ENCODE measurements around the gene TYW1B.
"Not testable (repeated sequence)": the region's sequence is repeated elsewhere in the genome, so short reads cannot be mapped to it uniquely, and the experiment has no call there.

TYW1B gene

DNA sequence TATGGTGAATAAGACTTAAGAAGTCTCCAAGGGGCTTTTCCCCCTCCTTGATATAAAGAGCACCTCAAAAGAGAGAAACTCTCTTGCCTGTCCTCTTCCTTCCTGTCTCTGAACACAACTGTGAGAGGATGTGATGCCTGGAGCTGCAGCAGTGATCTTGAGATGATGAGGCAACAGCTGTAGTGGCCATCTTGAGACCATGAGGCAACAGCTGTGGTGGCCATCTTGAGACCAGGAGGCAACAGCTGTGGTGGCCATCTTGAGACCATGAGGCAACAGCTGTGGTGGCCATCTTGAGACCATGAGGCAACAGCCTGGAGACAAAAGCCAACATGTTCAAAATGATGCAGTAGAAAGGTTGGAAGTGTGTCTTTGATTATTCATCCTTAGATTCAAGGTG is 277.5 kb downstream of the TYW1B start:
- not testable (repeated sequence) for DNase-seq

DNA sequence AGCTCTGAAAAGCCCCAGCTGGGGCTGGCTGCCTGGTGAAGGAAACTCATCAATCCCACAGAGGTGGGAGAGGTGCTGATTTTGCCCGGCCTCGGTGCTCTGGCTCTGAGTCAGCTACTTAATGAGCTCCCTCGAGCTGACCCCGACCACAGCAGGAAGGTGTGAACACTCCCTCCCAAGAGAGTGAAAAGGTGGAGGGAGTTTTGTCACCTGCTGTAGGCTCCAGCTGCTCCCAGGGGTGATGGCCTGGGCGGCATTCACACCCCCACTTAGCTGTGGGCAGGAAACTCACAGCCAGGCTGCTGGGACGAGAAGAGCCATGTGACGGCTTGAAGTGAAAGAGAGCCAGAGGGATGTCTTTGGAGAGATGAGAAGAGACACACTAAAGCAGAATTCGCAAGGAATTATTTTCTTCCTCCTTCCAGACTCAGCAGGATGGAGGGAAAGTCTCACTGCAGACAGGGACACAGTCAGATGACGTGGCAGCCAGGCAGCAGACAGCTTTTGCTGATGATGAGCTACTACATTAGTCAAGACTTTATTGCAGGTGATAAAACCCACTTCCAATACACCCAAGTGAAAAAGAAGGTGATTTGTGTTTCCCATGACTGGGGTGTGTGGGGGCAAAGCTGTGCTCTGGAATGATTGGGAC is 281.3 kb downstream of the TYW1B start:
- DNase-seq, result not testable (repeated sequence)

DNA sequence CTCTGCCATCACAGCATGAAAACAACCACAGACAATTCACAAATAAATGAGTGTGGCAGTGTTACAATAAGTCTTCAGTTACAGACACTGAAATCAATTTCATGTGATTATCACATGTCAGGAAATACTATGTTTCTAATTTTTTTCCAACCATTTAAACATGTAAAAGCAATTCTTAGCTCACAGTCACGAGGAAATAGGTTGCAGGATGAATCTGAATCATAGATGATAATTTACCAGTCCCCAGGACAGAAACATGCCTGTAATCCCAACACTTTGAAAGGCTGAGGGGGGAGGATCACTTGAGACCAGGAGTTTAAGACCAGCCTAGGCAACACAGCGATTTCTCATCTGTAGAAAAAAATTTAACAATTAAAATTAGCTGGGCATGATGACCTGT is 283.5 kb downstream of the TYW1B start:
- not testable (repeated sequence) for DNase-seq

DNA sequence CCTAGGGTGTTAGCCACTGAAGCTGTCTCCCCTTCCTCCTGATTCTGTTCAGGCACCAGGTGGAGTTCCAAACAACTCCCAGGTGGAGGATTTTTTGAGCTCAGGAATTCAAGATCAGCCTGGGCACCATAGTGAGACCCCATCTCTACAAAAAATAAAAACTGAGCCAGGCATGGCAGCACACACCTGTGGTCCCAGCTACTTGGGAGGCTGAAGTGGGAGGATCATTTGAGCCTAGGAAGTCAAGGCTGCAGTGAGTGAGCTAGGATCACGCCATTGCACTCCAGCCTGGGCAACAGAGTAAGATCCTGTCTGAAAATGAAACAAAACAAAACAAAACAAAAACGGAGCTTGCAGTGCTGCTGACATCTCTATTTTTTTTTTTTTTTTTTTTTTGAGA is 287.1 kb downstream of the TYW1B start:
- DNase-seq, result no peak

DNA sequence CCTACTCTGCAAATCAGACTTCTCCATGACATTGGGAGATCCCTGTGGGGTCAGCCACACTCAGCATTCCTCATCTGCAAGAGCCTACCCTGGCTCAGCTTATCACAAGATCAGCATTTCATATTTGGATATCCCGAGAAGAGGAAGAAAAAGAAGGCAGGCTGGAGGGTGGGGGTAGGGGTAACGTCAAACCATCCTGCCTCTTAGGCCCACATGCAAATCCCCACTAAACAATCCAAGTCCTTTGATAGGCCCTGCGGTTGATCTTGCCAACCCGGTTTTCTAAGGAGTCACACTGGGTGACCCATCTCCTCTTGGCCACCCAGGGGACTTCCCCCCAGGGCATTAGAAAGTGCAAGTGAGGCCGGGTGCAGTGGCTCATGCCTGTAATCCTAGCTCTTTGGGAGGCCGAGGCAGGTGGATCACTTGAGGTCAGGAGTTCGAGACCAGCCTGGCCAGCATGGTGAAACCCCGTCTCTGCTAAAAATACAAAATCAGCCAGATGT is 287.8 kb downstream of the TYW1B start:
- DNase-seq, result no peak

DNA sequence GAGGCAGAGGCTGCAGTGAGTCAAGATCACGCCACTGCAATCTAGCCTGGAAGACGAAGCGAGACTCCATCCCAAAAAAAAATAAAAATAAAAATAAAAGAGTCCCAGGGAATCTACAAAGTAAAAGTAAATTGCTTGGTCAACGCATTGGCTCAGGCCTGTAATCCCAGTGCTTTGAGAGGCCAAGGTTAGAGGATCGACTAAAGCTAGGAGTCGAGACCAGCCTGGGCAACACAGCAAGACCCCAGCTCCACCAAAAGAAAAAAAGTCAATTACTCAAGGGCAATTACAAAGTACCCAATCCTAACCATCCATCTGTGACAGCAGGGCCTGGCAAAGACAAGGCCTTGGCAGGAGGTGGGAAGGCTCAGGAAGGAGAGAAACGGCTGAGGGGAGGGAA is 288.3 kb downstream of the TYW1B start:
- no peak for DNase-seq

DNA sequence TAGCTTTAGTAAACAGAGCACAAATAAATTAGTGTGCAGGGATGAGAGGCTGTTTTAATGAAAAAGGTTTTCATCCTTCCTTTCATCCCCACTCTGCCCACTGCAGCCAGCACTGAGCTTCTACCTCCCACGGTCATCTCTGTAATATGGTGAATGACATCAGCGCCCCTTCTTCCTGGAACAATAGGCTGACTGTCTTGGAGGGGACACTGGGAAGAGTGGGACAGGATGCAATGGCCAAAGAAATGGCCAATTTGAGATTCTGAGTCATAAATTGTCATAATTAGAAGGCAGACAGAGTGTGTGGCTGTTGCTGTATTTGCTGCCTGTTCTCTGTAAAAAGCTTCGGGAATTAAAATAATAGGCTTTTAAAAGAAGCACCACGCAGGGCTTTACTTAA is 289.1 kb downstream of the TYW1B start:
- no peak for DNase-seq

DNA sequence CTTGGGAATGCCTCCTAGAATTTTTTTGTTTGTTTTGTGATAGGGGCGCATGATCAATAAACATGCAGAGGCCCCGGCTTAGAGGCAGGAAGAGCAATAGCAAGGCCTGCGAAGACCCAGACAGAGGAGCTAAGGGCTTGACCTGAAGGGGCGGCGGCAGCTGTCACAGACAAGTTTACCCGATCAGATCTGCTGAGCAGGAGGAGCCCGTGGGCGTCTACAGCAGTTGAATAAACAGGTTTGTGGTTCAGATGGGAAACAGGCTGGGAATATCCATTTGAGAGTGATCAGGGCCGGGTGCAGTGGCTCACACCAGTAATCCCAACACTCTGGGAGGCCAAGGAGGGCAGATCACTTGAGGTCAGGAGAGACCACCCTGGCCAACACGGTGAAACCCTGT is 289.9 kb downstream of the TYW1B start:
- DNase-seq, result no peak

DNA sequence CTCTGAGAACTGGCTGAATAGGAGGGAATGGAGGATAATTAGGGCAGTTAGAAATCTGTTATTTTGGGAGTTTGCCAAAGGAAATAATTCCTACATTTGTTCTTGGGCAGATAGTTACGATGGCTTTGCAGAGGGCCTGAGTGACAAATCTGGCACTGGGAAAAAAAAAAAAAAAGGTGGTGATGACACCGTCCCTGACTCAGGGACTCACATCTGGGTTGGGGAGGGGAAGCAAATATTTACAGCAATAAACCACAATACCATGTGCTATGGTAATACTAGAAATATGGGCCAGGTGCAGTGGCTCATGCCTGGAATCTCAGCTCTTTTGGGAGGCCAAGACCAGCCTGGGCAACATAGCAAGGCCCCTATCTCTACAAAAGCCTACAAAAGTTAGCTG is 292.0 kb downstream of the TYW1B start:
- DNase-seq, result not testable (repeated sequence)

DNA sequence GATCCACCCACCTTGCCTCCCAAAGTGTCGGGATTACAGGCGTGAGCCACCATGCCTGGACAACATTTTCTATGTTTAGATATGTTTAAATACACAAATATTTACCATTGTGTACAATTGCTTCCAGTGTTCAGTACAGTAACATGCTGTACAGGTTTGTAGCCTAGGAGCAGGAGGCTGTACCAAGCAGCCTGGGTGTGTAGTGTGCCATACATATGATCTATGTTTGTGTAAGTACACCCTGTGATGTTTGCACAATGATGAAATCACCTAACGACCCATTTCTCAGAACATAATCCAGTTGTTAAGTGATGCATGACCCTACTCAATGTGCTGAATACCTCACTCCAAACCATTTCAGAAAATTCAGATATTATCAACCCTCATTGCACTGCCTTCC is 297.0 kb downstream of the TYW1B start:
- not testable (repeated sequence) for DNase-seq

Measured in right forelimb (tissue), 1 donor.